Epithelial cell of proximal tubule (primary cell): ENCODE results near the gene CHST10. TPM values are rescaled to one million over a fixed set of nuclear protein-coding genes. Genes with fewer than 3 reads are reported as not detected.

Experiments used
- DNase-seq: peaks from one replicate; pipeline ENCODE4 v3.0.0-alpha.2; 2011; ENCODE audit warnings: low read depth
- H3K4me3 ChIP-seq: 2 replicates; pipeline ENCODE4 v1.5.1; 2011; ENCODE audit warnings: low read depth, mild to moderate bottlenecking, low read length
- total RNA-seq: library from RNA; depleted of rRNA; stranded (reverse); fragments of >200 nt; gene quantifications from 2 replicates; pipeline ENCODE4 v1.2.3, GENCODE V29; 2015
- TF ChIP-seq, protein P1 (sequence below): conservative IDR thresholded peaks from 2 replicates; pipeline ENCODE4 v1.5.1; 2012; ENCODE audit warnings: low read depth, mild to moderate bottlenecking, low read length

The CHST10 gene
- total RNA-seq, 1 donor from 2014 or later: 8.8 TPM

DNA sequence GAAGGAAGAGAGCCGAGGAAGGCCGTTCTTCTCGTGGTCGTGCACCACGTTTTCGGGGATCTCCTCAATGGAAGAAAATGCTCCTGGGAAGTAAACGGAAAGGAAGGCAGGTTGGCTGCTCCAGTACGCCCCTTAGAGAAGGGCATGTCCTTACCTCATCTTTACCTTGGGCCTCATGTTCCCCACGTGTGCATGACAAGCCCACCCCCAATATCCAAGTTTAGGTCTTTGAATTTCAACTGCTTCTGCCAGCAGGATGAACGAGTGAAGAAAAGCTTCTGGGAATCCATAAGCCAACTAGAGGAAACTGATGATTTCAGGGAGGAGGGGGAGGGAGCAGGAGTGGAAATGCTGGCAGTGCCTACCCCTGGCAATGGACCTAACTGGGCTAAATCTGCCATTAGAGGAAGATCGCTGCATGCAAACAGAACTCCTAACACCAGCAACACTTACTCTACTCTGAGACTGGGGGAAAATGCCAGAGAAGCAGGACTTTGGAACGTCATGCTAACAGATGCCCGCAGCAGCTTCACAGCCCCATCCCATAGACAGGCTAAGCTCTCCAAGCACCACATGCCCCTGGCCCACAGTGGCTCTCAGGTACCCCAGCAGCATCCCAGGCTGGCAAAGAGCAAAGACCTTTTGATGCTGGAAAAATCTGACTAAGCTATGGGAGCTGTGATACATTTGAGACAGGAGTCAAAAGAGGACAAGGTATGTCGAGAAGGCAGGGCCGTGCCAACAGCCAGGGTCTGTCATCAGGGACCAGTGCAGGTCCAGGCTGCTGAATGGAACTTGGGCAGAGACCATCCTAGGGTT, 21.7 kb downstream of the CHST10 start:
- TF ChIP-seq, protein P1, sequence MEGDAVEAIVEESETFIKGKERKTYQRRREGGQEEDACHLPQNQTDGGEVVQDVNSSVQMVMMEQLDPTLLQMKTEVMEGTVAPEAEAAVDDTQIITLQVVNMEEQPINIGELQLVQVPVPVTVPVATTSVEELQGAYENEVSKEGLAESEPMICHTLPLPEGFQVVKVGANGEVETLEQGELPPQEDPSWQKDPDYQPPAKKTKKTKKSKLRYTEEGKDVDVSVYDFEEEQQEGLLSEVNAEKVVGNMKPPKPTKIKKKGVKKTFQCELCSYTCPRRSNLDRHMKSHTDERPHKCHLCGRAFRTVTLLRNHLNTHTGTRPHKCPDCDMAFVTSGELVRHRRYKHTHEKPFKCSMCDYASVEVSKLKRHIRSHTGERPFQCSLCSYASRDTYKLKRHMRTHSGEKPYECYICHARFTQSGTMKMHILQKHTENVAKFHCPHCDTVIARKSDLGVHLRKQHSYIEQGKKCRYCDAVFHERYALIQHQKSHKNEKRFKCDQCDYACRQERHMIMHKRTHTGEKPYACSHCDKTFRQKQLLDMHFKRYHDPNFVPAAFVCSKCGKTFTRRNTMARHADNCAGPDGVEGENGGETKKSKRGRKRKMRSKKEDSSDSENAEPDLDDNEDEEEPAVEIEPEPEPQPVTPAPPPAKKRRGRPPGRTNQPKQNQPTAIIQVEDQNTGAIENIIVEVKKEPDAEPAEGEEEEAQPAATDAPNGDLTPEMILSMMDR: no peak
- no peak for DNase-seq
- no peak overlapping the region for H3K4me3 ChIP-seq

DNA sequence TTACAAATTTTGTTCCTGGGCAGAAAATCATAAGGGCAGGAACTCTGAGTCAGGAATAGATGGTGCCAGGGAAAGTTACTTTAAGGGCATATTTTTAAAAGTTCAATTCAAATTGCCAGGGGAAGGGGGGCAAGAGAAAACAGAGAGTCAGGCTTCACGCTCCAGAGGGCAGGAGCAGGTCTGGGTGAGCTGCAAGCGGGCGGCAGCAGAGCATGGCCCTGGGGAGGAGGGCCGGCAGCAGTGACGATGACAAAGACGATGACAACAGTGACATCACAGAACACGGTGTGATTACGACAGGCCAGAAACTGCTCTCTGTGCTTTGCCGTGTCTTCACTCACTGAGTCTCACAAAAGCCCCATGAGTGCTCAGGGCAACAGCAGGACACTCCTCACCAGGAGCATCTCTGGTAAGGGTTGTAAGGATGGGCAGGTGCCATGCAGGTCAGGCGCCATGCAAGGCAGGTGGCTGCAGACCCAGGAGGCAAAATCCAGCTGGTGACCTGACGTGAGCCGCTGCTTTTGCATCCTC, 23.3 kb downstream of the CHST10 start:
- TF ChIP-seq, protein P1: no peak
- H3K4me3 ChIP-seq: no peak overlapping the region
- no peak for DNase-seq

DNA sequence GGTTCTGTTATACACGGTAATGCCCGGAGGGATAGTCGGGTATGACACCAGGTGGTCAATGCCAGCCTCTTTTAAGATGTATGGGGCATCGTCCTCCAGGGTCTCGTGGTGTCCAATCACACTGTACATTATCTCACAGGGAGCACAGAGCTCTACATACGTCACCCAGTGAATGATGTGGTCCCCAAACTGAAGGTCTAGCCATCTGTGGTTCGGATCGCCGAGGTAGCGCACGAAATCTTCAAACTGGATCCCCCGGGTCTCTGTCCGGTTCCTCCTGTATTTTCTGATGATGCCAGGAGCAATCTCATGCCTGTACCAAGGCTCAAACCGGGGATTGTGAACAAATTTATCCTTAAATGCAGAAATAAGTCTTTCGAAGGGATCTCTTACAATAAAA, 24.1 kb downstream of the CHST10 start:
- TF ChIP-seq, protein P1: no peak
- no peak overlapping the region for H3K4me3 ChIP-seq
- DNase-seq: no peak

DNA sequence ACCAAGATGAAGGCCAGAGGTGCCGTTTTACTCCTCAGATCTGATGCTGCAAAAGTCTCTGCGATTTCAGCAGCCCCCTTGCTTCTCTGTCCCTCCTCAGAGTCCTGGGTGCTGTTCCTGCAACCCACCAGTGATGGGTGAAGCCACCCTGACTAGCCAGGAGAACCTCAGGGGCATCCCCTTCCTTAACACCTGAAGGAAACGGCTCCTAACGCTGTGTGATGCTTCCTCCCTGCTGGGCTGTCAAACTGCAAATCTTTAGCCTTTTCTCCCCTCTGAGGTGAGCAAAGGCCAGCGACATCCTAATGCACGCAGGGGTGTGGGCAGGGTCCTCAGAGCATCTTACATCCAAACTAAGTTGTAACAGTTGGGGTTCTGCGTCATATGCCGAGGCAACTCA, 24.8 kb downstream of the CHST10 start:
- no peak for DNase-seq
- TF ChIP-seq, protein P1: no peak
- no peak overlapping the region for H3K4me3 ChIP-seq

DNA sequence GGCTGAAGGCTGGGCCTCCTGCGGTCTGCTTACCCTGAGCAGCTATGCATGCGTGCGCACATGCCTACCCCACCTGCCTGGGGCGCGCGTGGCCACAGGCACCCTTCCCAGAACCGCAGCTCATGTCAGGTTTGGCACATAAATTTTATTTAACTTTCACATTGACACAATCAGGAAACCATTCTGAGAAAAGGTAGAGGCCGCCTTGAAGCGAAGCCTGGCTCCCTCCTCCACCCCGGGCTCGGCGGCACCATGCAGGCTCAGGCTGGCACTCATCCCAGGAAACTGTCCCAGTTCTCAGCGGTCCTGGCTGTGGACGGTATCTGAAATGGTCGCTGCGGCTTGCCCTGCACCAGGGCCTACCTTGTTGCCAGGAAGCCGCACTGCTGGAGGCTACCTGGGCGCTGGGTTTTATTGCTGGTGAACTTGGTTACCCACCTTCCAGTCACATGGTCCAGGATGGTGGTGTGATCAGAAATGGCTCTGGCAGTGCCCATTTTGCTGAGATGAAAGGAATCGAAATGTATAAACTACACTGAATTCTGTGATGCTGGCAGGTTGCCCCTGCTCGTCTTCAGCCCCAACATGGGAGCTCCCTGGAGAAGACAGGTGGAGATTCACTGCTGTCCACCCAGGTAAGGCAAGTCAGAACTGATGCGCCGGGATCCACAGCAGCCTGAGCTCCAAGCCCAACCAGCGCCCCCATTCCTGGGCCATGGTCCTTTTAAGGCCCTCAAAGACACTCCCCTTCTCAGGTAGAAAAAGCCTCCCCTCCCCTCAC, 25.5 kb downstream of the CHST10 start:
- no peak for DNase-seq
- TF ChIP-seq, protein P1: no peak
- no peak overlapping the region for H3K4me3 ChIP-seq

DNA sequence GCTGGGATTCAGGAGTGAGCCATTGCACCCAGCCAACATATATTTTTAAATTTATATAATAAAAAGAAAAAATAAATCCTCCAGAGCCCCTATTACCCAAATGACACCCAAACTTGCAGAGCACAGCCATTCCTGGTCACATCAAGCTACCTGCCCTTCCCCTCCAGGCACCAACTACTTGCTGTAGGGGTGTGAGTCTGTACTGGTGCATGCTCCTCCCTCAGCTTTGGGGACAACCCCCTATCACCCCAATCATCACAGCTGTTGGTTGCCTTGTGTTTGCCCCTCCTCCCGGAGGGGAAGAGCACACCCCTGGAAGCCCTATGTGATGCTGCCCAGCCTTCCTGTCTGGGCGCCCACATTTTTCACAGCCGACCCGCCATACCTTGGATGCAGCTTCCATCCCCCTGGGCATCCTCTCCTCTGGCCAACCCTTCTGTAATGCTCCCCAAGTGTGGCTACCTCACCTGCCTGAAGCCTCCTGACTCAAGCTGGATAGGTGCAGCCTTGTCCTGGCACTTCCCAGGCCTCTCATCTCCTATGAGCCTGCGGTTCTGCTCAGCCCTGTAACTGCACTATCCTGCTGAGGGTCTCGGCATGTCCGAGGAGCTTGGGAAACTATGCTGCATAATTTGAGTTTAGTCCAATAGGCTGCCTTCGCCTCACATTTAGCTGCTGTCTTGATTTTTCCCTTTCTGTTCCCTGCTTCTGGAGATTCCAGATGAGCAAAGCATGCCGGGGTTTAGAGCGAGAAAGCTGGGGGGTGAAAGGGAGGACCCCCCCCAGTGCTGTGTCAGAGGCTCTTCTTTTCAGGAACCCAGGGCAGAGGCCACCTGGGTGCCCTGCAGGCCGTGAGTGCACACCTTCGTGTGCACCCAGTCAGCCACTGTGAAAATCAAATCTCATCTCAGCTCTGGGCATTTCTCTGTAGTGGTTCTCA, 27.2 kb downstream of the CHST10 start:
- TF ChIP-seq, protein P1: no peak
- no peak for DNase-seq

More for the DNA sequence above, 27.2 kb downstream of the CHST10 start:
- H3K4me3 ChIP-seq: no peak overlapping the region
